HS-5 (cell line): ENCODE results near the gene APBA2.
"Not testable (repeated sequence)": the region's sequence is repeated elsewhere in the genome, so short reads cannot be mapped to it uniquely, and the experiment has no call there.

Source experiments
- DNase-seq: peaks from one replicate; pipeline ENCODE4 v3.0.0-alpha.2; 2012; ENCODE audit warnings: low read depth

APBA2 gene

GRCh38 chr15:28885630-28886430 is at the start of gene APBA2:
Gene APBA2 (plus strand): TSS chr15:28885974. CDS start chr15:29053885, 167,911 bp downstream.
- no peak for DNase-seq

GRCh38 chr15:28840285-28840684 is 45.5 kb upstream of the APBA2 start:
- not testable (repeated sequence) for DNase-seq

GRCh38 chr15:28842210-28842609 is 43.6 kb upstream of the APBA2 start:
- DNase-seq: not testable (repeated sequence)

- DNase-seq: not testable (repeated sequence)
These were observed 42.3 kb upstream of the APBA2 start for GRCh38 chr15:28843520-28843919.

GRCh38 chr15:28844147-28844546 is 41.6 kb upstream of the APBA2 start:
- not testable (repeated sequence) for DNase-seq

- not testable (repeated sequence) for DNase-seq
These were observed 38.5 kb upstream of the APBA2 start for GRCh38 chr15:28847247-28847646.

GRCh38 chr15:28847959-28848358 is 37.8 kb upstream of the APBA2 start:
- DNase-seq: not testable (repeated sequence)

GRCh38 chr15:28848521-28848920 is 37.3 kb upstream of the APBA2 start, which contains the start of gene GOLGA6L7:
Gene GOLGA6L7 (minus strand): TSS chr15:28848644. CDS start chr15:28848549, 95 bp downstream.
- not testable (repeated sequence) for DNase-seq

- not testable (repeated sequence) for DNase-seq
These were observed 36.5 kb upstream of the APBA2 start for GRCh38 chr15:28849271-28849670.

- not testable (repeated sequence) for DNase-seq
These were observed 36.0 kb upstream of the APBA2 start for GRCh38 chr15:28849766-28850165.

GRCh38 chr15:28853654-28854053 is 32.1 kb upstream of the APBA2 start:
- not testable (repeated sequence) for DNase-seq

GRCh38 chr15:28854578-28854977 is 31.2 kb upstream of the APBA2 start:
- not testable (repeated sequence) for DNase-seq

GRCh38 chr15:28861031-28861534 is 24.7 kb upstream of the APBA2 start:
- DNase-seq: no peak

- not testable (repeated sequence) for DNase-seq
These were observed 24.0 kb upstream of the APBA2 start for GRCh38 chr15:28861589-28862293.

GRCh38 chr15:28868744-28869345 is 16.9 kb upstream of the APBA2 start:
- no peak for DNase-seq

- no peak for DNase-seq
These were observed 14.6 kb upstream of the APBA2 start for GRCh38 chr15:28871168-28871567.

GRCh38 chr15:28873006-28873405 is 12.8 kb upstream of the APBA2 start:
- DNase-seq: no peak

GRCh38 chr15:28873585-28874190 is 12.1 kb upstream of the APBA2 start:
- DNase-seq: no peak

- DNase-seq: no peak
These were observed 10.2 kb upstream of the APBA2 start for GRCh38 chr15:28875461-28876000.

- no peak for DNase-seq
These were observed 9.5 kb upstream of the APBA2 start for GRCh38 chr15:28876131-28876844.

GRCh38 chr15:28876845-28877185 is 9.0 kb upstream of the APBA2 start:
- no peak for DNase-seq
